IMR-90 (cell line): ENCODE results near the gene ACTR3C. TPM values are rescaled to one million over a fixed set of nuclear protein-coding genes. Genes with fewer than 3 reads are reported as not detected.

Experiments used
- ATAC-seq: fragments of 200-7000 bp; cut with Tn5 transposase; 2 replicates; pipeline ENCODE4 v1.9.1; 2020; ENCODE audit warnings: low read depth, mild to moderate bottlenecking, moderate library complexity
- BruUV-seq: library from RNA; stranded (reverse); fragments of 400-500 nt; replicated peaks from 2 replicates; lab custom pipeline; 2021; lab: Mats Ljungman, UMichigan
- CTCF ChIA-PET: fragments of 300-600 bp; formaldehyde crosslinking; extraction: SDS; loops from one replicate; lab custom pipeline; 2021; ENCODE audit warnings: antibody characterized with exemption; lab: Yijun Ruan, JAX
- POLR2A ChIA-PET: fragments of 300-600 bp; sonication (Branson Sonifier 250); formaldehyde crosslinking; loops from one replicate; lab custom pipeline; 2022; ENCODE audit warnings: antibody characterized with exemption; ENCODE audit not compliant: unreplicated experiment; lab: Charles Lee
- DNase-seq: peaks from one replicate; pipeline ENCODE4 v3.0.0; 2013
- H2AFZ ChIP-seq: replicated peaks from 2 replicates; pipeline ENCODE3; 2013; ENCODE audit warnings: low read length, mild to moderate bottlenecking; ENCODE audit not compliant: poor library complexity
- H2AK5ac ChIP-seq: 2 replicates; pipeline ENCODE4 v1.6.1; 2013; ENCODE audit warnings: low read depth, low read length, inconsistent platforms
- H2AK9ac ChIP-seq: replicated peaks from 2 replicates; pipeline ENCODE3; 2013; ENCODE audit warnings: mild to moderate bottlenecking, low read depth, low read length, moderate library complexity; ENCODE audit not compliant: poor library complexity
- H2BK120ac ChIP-seq: 2 replicates; pipeline ENCODE4 v1.6.1; 2013; ENCODE audit warnings: low read depth, low read length, inconsistent platforms
- H2BK15ac ChIP-seq: 3 replicates; pipeline ENCODE4 v1.6.1; 2013; ENCODE audit warnings: low read depth, low read length, inconsistent platforms
- H2BK20ac ChIP-seq: 2 replicates; pipeline ENCODE4 v1.6.1; 2013; ENCODE audit warnings: low read depth, mild to moderate bottlenecking, inconsistent platforms, low read length, moderate library complexity
- H2BK5ac ChIP-seq: 2 replicates; pipeline ENCODE4 v1.6.1; 2013; ENCODE audit warnings: mild to moderate bottlenecking, low read depth, low read length, inconsistent platforms; ENCODE audit not compliant: poor library complexity, severe bottlenecking
- H3K14ac ChIP-seq: replicated peaks from 2 replicates; pipeline ENCODE4 v1.6.1; 2013; ENCODE audit warnings: low read depth, low read length, inconsistent platforms
- H3K18ac ChIP-seq: 2 replicates; pipeline ENCODE4 v1.6.1; 2013; ENCODE audit warnings: low read depth, low read length, control low read depth
- H3K23ac ChIP-seq: 2 replicates; pipeline ENCODE4 v1.6.1; 2013; ENCODE audit warnings: low read depth, low read length, inconsistent platforms
- H3K27ac ChIP-seq: 2 replicates; pipeline ENCODE4 v1.5.1; 2013; ENCODE audit warnings: mild to moderate bottlenecking, control low read depth, low read length; ENCODE audit not compliant: insufficient read depth
- H3K27me3 ChIP-seq: 2 replicates; pipeline ENCODE4 v1.6.1; 2013; ENCODE audit warnings: low read length; ENCODE audit not compliant: control insufficient read depth, insufficient read depth
- H3K36me3 ChIP-seq: 2 replicates; pipeline ENCODE4 v1.6.1; 2013; ENCODE audit warnings: low read length, mixed read lengths; ENCODE audit not compliant: control insufficient read depth, insufficient read depth
- H3K4ac ChIP-seq: 2 replicates; pipeline ENCODE4 v1.6.1; 2013; ENCODE audit warnings: low read depth, low read length, inconsistent platforms
- H3K4me1 ChIP-seq: 2 replicates; pipeline ENCODE4 v1.6.1; 2013; ENCODE audit warnings: low read length, mixed read lengths; ENCODE audit not compliant: control insufficient read depth, insufficient read depth
- H3K4me2 ChIP-seq: 2 replicates; pipeline ENCODE4 v1.6.1; 2013; ENCODE audit warnings: low read depth, mild to moderate bottlenecking, control low read depth, low read length, moderate library complexity
- H3K4me3 ChIP-seq: 2 replicates; pipeline ENCODE4 v1.5.1; 2013; ENCODE audit warnings: low read depth, mild to moderate bottlenecking, control low read depth, low read length, moderate library complexity; ENCODE audit not compliant: insufficient read depth
- H3K56ac ChIP-seq: 2 replicates; pipeline ENCODE4 v1.6.1; 2013; ENCODE audit warnings: low read length, inconsistent platforms; ENCODE audit not compliant: insufficient read depth; ENCODE audit errors: extremely low read depth
- H3K79me1 ChIP-seq, 2 experiments: 2 replicates each; pipeline ENCODE4 v1.6.1; 2013; ENCODE audit warnings: low read length in 2 of 2, inconsistent platforms in 1 of 2, low read depth in 1 of 2
- H3K9ac ChIP-seq: 2 replicates; pipeline ENCODE4 v1.6.1; 2013; ENCODE audit warnings: low read depth, low read length, control low read depth
- H3K9me1 ChIP-seq: 2 replicates; pipeline ENCODE4 v1.6.1; 2013; ENCODE audit warnings: low read length, inconsistent platforms; ENCODE audit not compliant: insufficient read depth
- H3K9me3 ChIP-seq: 2 replicates; pipeline ENCODE4 v1.6.1; 2013; ENCODE audit warnings: low read length; ENCODE audit not compliant: control insufficient read depth, insufficient read depth
- H4K20me1 ChIP-seq: 2 replicates; pipeline ENCODE4 v1.6.1; 2013; ENCODE audit warnings: low read length, inconsistent platforms; ENCODE audit not compliant: insufficient read depth
- H4K5ac ChIP-seq: 2 replicates; pipeline ENCODE4 v1.6.1; 2013; ENCODE audit warnings: mild to moderate bottlenecking, low read depth, low read length, control low read depth
- H4K8ac ChIP-seq, 2 experiments: 2 replicates each; pipeline ENCODE4 v1.6.1; 2013; ENCODE audit warnings: low read depth in 2 of 2, low read length in 2 of 2, control low read depth in 1 of 2, inconsistent platforms in 1 of 2
- H4K91ac ChIP-seq: 2 replicates; pipeline ENCODE4 v1.6.1; 2013; ENCODE audit warnings: low read depth, low read length, inconsistent platforms; ENCODE audit not compliant: insufficient read depth
- BHLHE40 ChIP-seq: fragments of 150-350 bp; IDR thresholded peaks from 2 replicates; pipeline ENCODE4 v1.6.1; 2016; ENCODE audit warnings: mild to moderate bottlenecking, low read depth, low read length
- CEBPB ChIP-seq: IDR thresholded peaks from 2 replicates; pipeline ENCODE4 v1.6.1; 2012; ENCODE audit warnings: low read depth, low read length, improper control_type of control experiment
- CHD1 ChIP-seq: IDR thresholded peaks from 2 replicates; pipeline ENCODE4 v1.6.1; 2012; ENCODE audit warnings: low read depth, low read length, improper control_type of control experiment
- CTCF ChIP-seq: conservative IDR thresholded peaks from 2 replicates; pipeline ENCODE4 v1.5.1; 2012; ENCODE audit warnings: mild to moderate bottlenecking, low read depth, low read length, improper control_type of control experiment
- ELK1 ChIP-seq: fragments of 150-350 bp; IDR thresholded peaks from 2 replicates; pipeline ENCODE4 v1.6.1; 2016; ENCODE audit warnings: low read depth, mild to moderate bottlenecking, low read length, moderate library complexity, borderline replicate concordance
- FOS ChIP-seq: fragments of 150-350 bp; IDR thresholded peaks from 2 replicates; pipeline ENCODE4 v1.6.1; 2016; ENCODE audit warnings: low read depth, low read length
- MAFK ChIP-seq: IDR thresholded peaks from 2 replicates; pipeline ENCODE4 v1.6.1; 2012; ENCODE audit warnings: low read depth, low read length, improper control_type of control experiment
- MAZ ChIP-seq: IDR thresholded peaks from 2 replicates; pipeline ENCODE4 v1.6.1; 2012; ENCODE audit warnings: low read depth, mild to moderate bottlenecking, low read length, improper control_type of control experiment, moderate library complexity, borderline replicate concordance
- MXI1 ChIP-seq: IDR thresholded peaks from 2 replicates; pipeline ENCODE4 v1.6.1; 2012; ENCODE audit warnings: low read depth, mild to moderate bottlenecking, low read length, moderate library complexity, borderline replicate concordance
- NFE2L2 ChIP-seq: fragments of 150-350 bp; IDR thresholded peaks from 2 replicates; pipeline ENCODE4 v1.6.1; 2016; ENCODE audit warnings: low read depth, mild to moderate bottlenecking, low read length
- POLR2A ChIP-seq: IDR thresholded peaks from 2 replicates; pipeline ENCODE4 v1.6.1; 2012; ENCODE audit warnings: mild to moderate bottlenecking, low read depth, low read length
- RAD21 ChIP-seq: IDR thresholded peaks from 2 replicates; pipeline ENCODE4 v1.6.1; 2012; ENCODE audit warnings: low read length, improper control_type of control experiment
- RCOR1 ChIP-seq: IDR thresholded peaks from 2 replicates; pipeline ENCODE4 v1.6.1; 2012; ENCODE audit warnings: mild to moderate bottlenecking, low read length, improper control_type of control experiment; ENCODE audit not compliant: insufficient replicate concordance
- SMC3 ChIP-seq: fragments of 150-350 bp; IDR thresholded peaks from 2 replicates; pipeline ENCODE4 v1.6.1; 2016; ENCODE audit warnings: low read depth, mild to moderate bottlenecking, antibody characterized with exemption, low read length, moderate library complexity
- WGBS, 2 experiments: methylation state at CpG; one replicate each; pipeline versions ENCODE4 v1.1.5 to v1.1.7; 2013; ENCODE audit warnings: missing lambda C conversion rate in 2 of 2; ENCODE audit not compliant: insufficient read length in 1 of 2; ENCODE audit errors: extremely low coverage in 2 of 2; 5-methylcytosine and 5-hydroxymethylcytosine counted together
- dilution Hi-C: fragments of 300-500 bp; cut with HindIII; formaldehyde crosslinking; loops from one replicate; pipeline ENCODE4 v1.14.3; 2018; ENCODE audit warnings: low sequenced_read_pairs; ENCODE audit not compliant: unreplicated experiment
- in situ Hi-C: fragments of 300-500 bp; cut with MboI; formaldehyde crosslinking; loops from 3 replicates; pipeline ENCODE4 v1.14.3; 2019; ENCODE audit warnings: low sequenced_read_pairs, inconsistent platforms, mixed read lengths
- intact Hi-C: fragments of 100-400 bp; cut with micrococcal nuclease; formaldehyde crosslinking; loops from 2 replicates; pipeline ENCODE4 v1.10.0; 2022
- polyA plus RNA-seq, 3 experiments: library from polyadenylated mRNA; depleted of rRNA; stranded (reverse); fragments of >200 nt; gene quantifications; 2 replicates each; pipeline ENCODE4 v1.2.3, GENCODE V29; 2012; ENCODE audit warnings: low replicate concordance in 1 of 3
- total RNA-seq: library from RNA; depleted of rRNA; stranded (reverse); fragments of >200 nt; gene quantifications from 2 replicates; pipeline ENCODE4 v1.2.3, GENCODE V29; 2012
- TF ChIP-seq, protein P1 (sequence below): fragments of 150-350 bp; IDR thresholded peaks from 2 replicates; pipeline ENCODE4 v1.6.1; 2017; ENCODE audit warnings: mild to moderate bottlenecking, antibody characterized with exemption, low read length, low read depth

ACTR3C gene
- total and polyA plus RNA-seq, 2 of the 4 experiments (the other 2 are of a cell fraction), result not detected

DNA sequence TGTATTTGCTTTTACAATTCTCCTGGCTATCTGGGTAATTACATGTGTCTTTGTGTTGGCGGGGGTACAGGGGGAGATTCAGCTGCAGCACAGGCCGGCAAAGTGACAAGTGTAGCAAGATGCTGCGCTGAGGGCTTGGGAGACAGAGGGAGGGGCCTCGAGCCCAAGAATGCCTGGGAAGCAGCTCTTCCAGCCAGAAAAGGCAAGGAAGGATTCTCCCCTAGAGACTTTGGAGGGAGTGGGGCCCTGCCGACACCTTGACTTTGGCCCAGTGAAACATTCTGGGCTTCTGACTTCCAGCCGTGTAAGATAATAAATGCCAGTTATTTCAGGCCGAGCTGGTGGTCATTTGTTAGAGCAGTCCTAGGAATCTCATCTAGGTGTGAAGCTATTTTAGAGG is 38.1 kb upstream of the ACTR3C start:
- Histone ChIP-seq H3K9ac (no peak overlapping the region), H3K4me2 (no peak overlapping the region), H3K4me3 (no peak overlapping the region), H3K79me1 (no peaks in the 10 kb centered on the region), H3K18ac (no peak overlapping the region), H2AK5ac (no peak overlapping the region), H3K36me3 (no peaks in the 10 kb centered on the region), H4K91ac (no peak overlapping the region), H3K9me3 (no peaks in the 10 kb centered on the region), H3K23ac (no peak overlapping the region), H2AFZ (no peak overlapping the region), H4K20me1 (no peaks in the 10 kb centered on the region), H3K56ac (no peak overlapping the region), H3K4ac (no peak overlapping the region), H3K14ac (no peak overlapping the region), H3K9me1 (no peaks in the 10 kb centered on the region; the same call in 1 of the 2 replicates), H2BK5ac (no peak overlapping the region), H2BK15ac (no peak overlapping the region), H4K5ac (no peak overlapping the region), H3K4me1 (no peaks in the 10 kb centered on the region), H2AK9ac (no peak overlapping the region), H4K8ac (no peak overlapping the region), H2BK20ac (no peak overlapping the region), H3K27ac (no peak overlapping the region), H2BK120ac (no peak overlapping the region), H3K27me3 (peaks cover 2% of the 10 kb centered on the region; the same call in 1 of the 2 replicates)
- 17% methylated on average over 2 of the region's 7 CpGs; no CpG with 5 or more reads in 1 of the 2 experiments for WGBS, 2 experiments
- intact Hi-C loops, result no loop called here
- ChIA-PET POLR2A (no interaction called here), CTCF (no interaction called here)
- TF ChIP-seq MAZ (no peak), CEBPB (no peak), MXI1 (no peak), SMC3 (no peak), RCOR1 (no peak), BHLHE40 (no peak), CTCF (no peak), RAD21 (no peak), FOS (no peak), CHD1 (no peak), MAFK (no peak), ELK1 (no peak), POLR2A (no peak), NFE2L2 (no peak)
- TF ChIP-seq, protein P1, sequence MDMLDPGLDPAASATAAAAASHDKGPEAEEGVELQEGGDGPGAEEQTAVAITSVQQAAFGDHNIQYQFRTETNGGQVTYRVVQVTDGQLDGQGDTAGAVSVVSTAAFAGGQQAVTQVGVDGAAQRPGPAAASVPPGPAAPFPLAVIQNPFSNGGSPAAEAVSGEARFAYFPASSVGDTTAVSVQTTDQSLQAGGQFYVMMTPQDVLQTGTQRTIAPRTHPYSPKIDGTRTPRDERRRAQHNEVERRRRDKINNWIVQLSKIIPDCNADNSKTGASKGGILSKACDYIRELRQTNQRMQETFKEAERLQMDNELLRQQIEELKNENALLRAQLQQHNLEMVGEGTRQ, result no peak
- in situ Hi-C loops, result no loop called here
- dilution Hi-C loops, result no loop called here
- DNase-seq, result no peak
- ATAC-seq, result no peak
- BruUV-seq, result no TSS peak
